GM18868 (cell line): Measurements from ENCODE around the gene FAM180A.

Experiments
- ATAC-seq: cut with Tn5 transposase; IDR thresholded peaks from one replicate; pipeline ENCODE4 v1.9.1; 2021; ENCODE audit warnings: mild to moderate bottlenecking, moderate library complexity; ENCODE audit not compliant: unreplicated experiment

The FAM180A gene

GRCh38 chr7:135771961-135772638 is 23.5 kb upstream of the FAM180A start:
- no peak for ATAC-seq

DNA sequence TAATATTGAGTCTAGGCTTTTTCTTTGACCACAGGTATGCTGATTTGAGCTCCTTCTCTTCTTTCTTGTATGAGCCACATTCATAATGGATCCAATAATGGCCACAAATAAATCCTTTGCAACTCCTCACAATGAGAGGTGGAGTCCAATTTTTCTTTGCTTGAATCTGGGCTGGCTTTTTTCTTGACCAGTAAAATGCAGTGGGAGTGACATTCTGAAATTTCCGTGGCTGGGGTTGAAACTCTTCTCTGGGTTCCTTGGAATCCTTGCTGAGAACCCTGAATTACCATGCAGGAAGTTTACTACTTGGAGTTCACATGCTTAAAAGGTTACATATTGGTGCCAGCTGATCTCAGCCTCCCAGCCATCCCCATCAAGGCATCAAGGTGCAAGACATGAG is 22.4 kb upstream of the FAM180A start:
- no peak for ATAC-seq

DNA sequence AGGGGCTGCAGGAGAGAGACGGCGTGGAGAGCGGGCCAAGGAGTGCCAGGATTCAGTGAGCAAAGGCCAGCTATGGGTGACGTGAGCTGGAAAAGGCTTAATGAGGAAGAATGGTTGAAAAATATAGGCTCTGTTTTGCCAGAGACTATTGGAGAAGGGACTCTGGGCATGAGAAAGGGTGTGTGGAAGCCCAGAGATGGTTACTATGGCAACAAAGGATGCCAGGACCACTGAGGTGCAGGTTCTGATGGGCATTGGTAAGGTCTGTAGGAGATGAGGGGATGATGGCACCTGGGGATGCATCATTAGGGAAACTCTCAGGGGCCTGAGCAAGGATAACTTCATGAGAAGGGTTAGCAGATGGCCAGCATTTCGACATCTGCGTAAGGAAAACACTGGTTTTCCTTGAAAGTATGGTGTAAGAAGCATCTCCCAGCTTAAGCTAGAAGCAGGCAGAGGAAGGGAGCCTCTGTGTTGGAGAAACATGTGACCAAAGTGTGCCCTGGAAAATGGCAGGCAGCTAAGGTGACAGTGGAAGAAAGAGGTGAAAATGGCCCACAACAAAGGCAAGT is 21.6 kb upstream of the FAM180A start:
- no peak for ATAC-seq

- ATAC-seq, result no peak
Observed at GRCh38 chr7:135769005-135769802, 20.6 kb upstream of the FAM180A start.

DNA sequence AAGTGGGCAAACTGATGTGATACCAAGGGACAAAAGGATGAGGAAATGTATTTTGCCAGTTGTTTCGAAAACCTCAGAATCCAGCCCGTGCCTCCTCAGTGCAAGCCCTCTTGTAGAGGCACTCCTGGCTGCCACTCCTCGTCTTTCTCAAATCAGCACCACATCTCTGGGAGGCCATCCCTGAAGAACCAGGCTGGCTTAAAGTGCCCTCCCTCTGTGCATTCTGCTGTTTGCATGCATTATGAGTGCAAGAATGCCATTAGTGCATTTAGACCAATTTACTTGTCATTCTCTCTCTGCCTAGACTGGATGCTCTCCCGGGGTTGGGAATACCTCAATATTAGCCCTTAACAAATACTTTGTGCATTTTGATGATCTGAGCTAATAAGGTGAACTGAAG is 19.9 kb upstream of the FAM180A start:
- no peak for ATAC-seq

DNA sequence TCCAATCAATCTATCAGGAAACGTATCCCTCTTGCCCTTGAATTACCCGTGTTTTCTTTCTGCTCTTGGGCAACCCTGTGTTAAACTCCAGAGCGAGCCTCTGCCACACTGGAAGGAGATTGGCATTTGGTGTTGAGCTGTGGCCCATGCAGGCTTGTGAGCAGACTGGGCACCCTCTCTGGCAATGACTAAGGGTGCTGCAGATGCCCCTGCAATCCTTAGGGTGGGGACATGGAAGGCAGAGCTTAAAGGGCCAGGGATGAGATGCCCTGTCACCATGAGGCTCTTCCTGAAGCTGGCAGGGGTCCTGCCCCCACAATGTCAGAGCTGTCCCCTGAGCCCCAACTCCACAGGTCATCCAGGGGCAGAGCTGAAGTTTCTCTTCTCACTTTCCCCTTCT is 19.5 kb upstream of the FAM180A start:
- ATAC-seq, result no peak

GRCh38 chr7:135763261-135763660 is 14.6 kb upstream of the FAM180A start:
- ATAC-seq, result no peak

GRCh38 chr7:135761751-135762488 is 13.3 kb upstream of the FAM180A start:
- ATAC-seq, result no peak

DNA sequence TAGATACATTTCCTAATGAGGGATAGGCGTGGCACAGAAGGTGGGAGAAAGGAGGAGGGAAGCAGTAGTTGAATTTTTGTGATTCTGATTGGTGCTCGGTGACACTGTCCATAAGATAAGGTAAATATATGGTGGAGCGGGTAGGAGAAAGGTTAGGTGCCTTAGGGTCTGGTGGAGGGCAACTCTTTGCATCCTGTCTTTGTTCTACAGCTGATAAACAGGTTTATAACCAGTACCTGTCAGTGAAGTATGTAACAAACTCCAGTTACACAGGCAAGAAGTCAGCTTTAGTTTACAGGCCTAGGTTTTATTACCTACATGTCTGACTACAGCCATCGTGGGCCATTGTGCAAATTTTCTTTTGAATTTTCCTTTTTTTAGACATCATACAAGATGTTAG is 10.9 kb upstream of the FAM180A start:
- ATAC-seq, result no peak

DNA sequence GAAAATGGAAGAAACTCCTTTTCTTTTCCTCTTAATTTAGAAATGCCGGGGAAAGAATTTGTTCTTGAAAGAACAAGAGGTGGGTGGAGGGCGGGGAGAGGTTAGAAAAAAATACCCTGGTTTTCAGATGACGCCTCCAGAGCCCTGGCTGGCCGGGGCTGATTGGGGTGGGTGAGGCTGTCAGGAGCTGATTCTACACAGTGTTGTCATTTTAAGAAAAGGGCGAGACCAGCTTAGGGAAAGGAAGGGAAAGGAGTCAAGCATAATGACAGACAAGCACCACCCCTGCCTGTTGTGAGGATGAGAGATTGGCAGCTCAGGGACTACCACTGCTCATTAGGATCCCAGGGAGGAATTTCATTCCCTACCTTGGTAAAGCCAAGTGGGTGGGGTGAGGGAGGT is 9.9 kb upstream of the FAM180A start:
- ATAC-seq, result no peak

DNA sequence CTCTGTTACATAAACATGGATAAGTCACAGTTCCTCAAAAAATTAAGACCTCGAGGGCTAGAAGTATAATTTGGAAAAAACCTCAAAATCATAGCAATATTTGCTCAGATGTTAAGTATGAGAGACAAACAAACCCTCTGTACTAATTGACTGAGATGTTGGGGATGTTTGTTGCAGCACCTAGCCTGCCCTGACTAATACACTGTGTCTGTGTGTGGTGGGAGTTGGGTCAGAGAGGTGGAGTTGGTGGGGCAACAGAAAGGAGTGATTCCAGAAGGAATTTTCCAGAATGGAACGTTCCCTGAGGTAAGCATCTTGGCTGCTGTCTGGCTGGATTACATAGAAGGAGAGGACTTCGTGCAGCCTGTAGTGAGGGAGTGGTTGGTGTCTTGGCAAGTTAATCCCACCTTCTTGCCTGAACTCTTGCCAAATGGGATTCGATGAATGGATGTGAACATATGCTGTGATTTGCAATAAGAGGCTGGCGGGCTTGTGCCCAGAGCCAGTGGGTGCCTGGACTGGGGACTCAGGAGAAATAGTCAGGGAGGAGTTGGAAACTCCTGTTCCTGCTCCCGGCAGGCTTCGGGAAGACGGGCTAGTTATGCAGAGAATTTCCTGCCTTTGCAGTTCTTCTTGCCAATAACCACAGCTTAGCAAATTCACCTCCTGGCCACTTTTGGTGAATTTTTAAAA is 9.3 kb upstream of the FAM180A start:
- ATAC-seq, result no peak

GRCh38 chr7:135756191-135756590 is 7.6 kb upstream of the FAM180A start:
- ATAC-seq, result no peak

- no peak for ATAC-seq
Observed at GRCh38 chr7:135755351-135755753, 6.7 kb upstream of the FAM180A start.

DNA sequence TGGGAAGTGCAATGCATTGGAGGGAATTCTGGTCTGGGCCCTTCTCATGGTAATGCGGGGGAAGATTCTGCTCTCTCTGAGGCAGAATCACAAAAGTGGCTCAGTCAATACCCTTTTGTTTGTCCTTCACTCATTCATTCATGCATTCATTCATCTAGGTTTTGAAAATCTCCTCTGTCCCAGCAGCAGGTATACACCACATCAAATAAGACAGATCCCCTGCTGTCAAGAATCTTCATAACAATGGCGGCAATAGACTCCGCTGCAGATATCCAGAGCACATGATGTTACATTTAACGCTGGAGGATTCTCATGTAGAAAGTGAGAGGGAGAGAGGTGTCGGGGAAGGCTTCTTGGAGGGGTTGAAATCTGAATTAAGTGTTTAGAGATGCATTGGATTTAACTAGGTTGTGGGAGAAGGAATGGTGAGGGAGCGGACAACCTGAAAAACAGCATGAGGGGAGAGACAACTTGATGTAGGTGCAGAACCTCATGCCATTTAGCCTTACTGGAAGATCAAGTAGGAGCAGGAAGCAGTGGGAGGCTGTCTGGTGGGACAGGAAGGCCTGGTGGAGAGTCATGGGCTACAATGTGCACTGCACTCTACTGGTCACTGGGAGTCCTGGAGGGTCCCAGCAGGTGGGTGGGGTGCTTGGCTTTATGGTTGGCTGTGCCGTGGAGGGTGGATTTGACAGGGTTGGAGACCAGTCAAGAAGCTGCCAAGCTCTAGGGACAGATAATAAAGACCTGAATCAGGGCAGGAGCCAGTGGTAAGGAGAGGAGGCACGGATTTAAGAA is 5.2 kb upstream of the FAM180A start:
- ATAC-seq, result no peak

DNA sequence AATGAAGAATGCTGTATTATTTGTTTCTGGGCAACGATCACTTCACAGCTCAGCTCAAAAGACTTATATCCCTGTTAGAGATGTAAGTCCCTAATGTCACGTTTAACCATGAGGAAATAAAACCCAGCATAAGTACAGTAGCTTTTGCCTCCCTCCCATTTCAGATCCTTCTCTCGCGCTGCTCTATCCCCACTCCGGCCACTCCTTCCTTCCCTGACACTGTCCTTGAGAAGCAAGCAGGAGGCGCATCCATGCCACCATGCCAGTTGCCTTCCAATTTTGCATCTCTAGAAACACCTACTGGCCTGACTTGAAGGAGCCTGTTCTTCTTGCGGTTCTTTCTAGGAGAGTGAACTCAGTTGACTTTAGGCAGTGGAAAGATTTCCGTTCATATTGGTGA is 1.2 kb downstream of the FAM180A start:
- no peak for ATAC-seq

DNA sequence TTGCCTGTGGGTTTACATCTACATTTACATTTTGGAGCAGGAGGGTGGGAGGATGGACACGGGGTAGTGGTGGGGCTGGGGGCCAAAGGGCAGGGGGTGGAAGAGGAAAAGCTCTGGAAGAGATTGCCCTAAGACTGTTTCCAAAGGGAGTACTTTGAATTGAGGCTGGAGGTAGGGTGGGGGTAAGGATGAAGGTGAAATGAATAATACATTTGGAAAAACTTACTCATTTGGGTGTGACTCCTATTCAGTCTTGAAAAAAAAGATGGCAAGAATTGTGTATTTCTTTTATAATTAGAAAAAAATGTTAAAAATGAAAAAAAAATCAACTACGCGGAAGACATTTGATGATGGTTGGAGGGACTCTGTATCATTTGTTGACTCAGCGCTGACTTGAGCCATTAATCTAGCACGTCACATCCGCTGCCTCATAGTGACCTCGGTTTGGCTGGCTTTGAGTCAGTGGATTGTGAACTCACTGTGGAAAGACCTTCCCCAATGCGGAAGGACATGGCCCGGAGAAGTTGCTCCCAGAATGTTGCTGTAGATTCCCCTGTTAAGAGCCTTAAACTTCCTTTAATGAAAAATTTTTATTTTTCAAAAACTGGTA is 2.8 kb downstream of the FAM180A start:
- ATAC-seq, result no peak

GRCh38 chr7:135744938-135745702 is 3.5 kb downstream of the FAM180A start:
- ATAC-seq, result no peak

GRCh38 chr7:135743907-135744731 is 4.5 kb downstream of the FAM180A start:
- ATAC-seq, result no peak
